A549 (cell line): ENCODE data around the gene UNC5A. TPM values are rescaled to one million over a fixed set of nuclear protein-coding genes. Genes with fewer than 3 reads are reported as not detected.

Experiments
- ATAC-seq, 2 experiments: fragments of 200-7000 bp in 1 of 2; fragments of >200 bp in 1 of 2; cut with Nextera tagmentation in 1 of 2; cut with Tn5 transposase in 1 of 2; 3 replicates each; pipeline versions ENCODE4 v1.8.0 to v1.9.1; 2018 to 2020; ENCODE audit warnings: mild to moderate bottlenecking in 1 of 2, moderate library complexity in 1 of 2
- CTCF ChIA-PET: fragments of 300-600 bp; sonication (Branson Sonifier 250); formaldehyde crosslinking; extraction: SDS; loops from one replicate; lab custom pipeline; 2021; ENCODE audit warnings: antibody characterized with exemption, inconsistent platforms; lab: Yijun Ruan, JAX
- POLR2A ChIA-PET: fragments of 350-600 bp; formaldehyde crosslinking; extraction: SDS; loops from one replicate; lab custom pipeline; 2021; ENCODE audit warnings: antibody characterized with exemption, inconsistent platforms; lab: Yijun Ruan, JAX
- DNase-seq, 2 experiments: peaks; one replicate each; pipeline versions ENCODE4 v3.0.0 to v3.0.0-alpha.2; 2011 to 2016; ENCODE audit warnings: low read depth in 1 of 2, low spot score in 1 of 2
- FAIRE-seq: peaks from 2 replicates; lab custom pipeline; 2011; peaks lifted over from hg19 to GRCh38; lab: Jason Lieb, UNC
- H3K27ac ChIP-seq, 2 experiments: fragments of >200 bp; sonication (Bioruptor Twin); formaldehyde crosslinking; 3 replicates each; pipeline ENCODE4 v1.5.1; 2016 to 2017
- H3K4me1 ChIP-seq: fragments of >200 bp; sonication (Bioruptor Twin); formaldehyde crosslinking; 3 replicates; pipeline ENCODE4 v1.6.1; 2016
- H3K4me2 ChIP-seq: fragments of >200 bp; sonication (Bioruptor Twin); formaldehyde crosslinking; 3 replicates; pipeline ENCODE4 v1.6.1; 2016
- H3K4me3 ChIP-seq: fragments of >200 bp; sonication (Bioruptor Twin); formaldehyde crosslinking; 3 replicates; pipeline ENCODE4 v1.5.1; 2016
- H3K9me3 ChIP-seq: fragments of >200 bp; sonication (Bioruptor Twin); formaldehyde crosslinking; 3 replicates; pipeline ENCODE4 v1.6.1; 2016
- ESRRA ChIP-seq: fragments of 150-350 bp; IDR thresholded peaks from 2 replicates; pipeline ENCODE4 v1.6.1; 2014; ENCODE audit warnings: mild to moderate bottlenecking, low read length, borderline replicate concordance
- FOXS1 ChIP-seq: fragments of 250-450 bp; sonication (Bioruptor Pico); IDR thresholded peaks from 2 replicates; pipeline ENCODE4 v1.5.0; 2020; ENCODE audit warnings: mild to moderate bottlenecking, moderate library complexity
- HDAC2 ChIP-seq: fragments of 200-600 bp; sonication (generic); IDR thresholded peaks from 2 replicates; pipeline ENCODE4 v1.6.1; 2016
- JUNB ChIP-seq: fragments of >200 bp; sonication (Bioruptor Twin); formaldehyde crosslinking; IDR thresholded peaks from 2 replicates; pipeline ENCODE4 v1.6.1; 2016
- KDM5A ChIP-seq: fragments of 200-600 bp; sonication (generic); IDR thresholded peaks from 2 replicates; pipeline ENCODE4 v1.6.1; 2016; ENCODE audit warnings: antibody characterized with exemption, mild to moderate bottlenecking
- MAFK ChIP-seq: fragments of 450-650 bp; IDR thresholded peaks from 2 replicates; pipeline ENCODE4 v1.6.1; 2014; ENCODE audit not compliant: partially characterized antibody
- MYC ChIP-seq: IDR thresholded peaks from 2 replicates; pipeline ENCODE4 v1.6.1; 2012; ENCODE audit warnings: mild to moderate bottlenecking, inconsistent platforms, low read length, improper control_type of control experiment, borderline replicate concordance
- POLR2AphosphoS2 ChIP-seq: conservative IDR thresholded peaks from 2 replicates; pipeline ENCODE4 v1.6.1; 2012; ENCODE audit warnings: low read length, improper control_type of control experiment, inconsistent platforms
- whole genome bisulfite sequencing: methylation state at CpG from one replicate; pipeline ENCODE4 v1.1.6; 2017; ENCODE audit errors: missing lambda C conversion rate; 5-methylcytosine and 5-hydroxymethylcytosine counted together
- polyA plus RNA-seq, 4 experiments: library from polyadenylated mRNA; depleted of rRNA in 3 of 4; stranded (reverse); fragments of >200 nt; fragmentation: RNase III in 1 of 4; extraction: RNeasy Plus Mini Kit Qiagen cat#74134 plus additional on column Dnase treatment in 1 of 4; gene quantifications; 2 replicates in 3 of 4; 3 replicates in 1 of 4; pipeline ENCODE4 v1.2.3, GENCODE V29; 2011 to 2017
- TF ChIP-seq, protein P1 (sequence below): fragments of 250-450 bp; sonication (Bioruptor Pico); IDR thresholded peaks from 2 replicates; pipeline ENCODE4 v1.5.0; 2020; ENCODE audit warnings: low read depth, mild to moderate bottlenecking, moderate library complexity
- TF ChIP-seq, protein P2 (sequence below): fragments of 200-600 bp; sonication (generic); IDR thresholded peaks from 2 replicates; pipeline ENCODE4 v1.6.1; 2016; ENCODE audit warnings: antibody characterized with exemption, mild to moderate bottlenecking, moderate library complexity
- TF ChIP-seq, protein P3 (sequence below): fragments of >200 bp; sonication (Bioruptor Twin); formaldehyde crosslinking; IDR thresholded peaks from 2 replicates; pipeline ENCODE4 v1.6.1; 2016
- TF ChIP-seq, protein P4 (sequence below): fragments of 450-650 bp; IDR thresholded peaks from 2 replicates; pipeline ENCODE4 v1.6.1; 2014; ENCODE audit warnings: antibody characterized with exemption

The UNC5A gene
- polyA plus RNA-seq, 2 of the 4 experiments (the other 2 are of a cell fraction), result 0.03 to 0.14 TPM

DNA sequence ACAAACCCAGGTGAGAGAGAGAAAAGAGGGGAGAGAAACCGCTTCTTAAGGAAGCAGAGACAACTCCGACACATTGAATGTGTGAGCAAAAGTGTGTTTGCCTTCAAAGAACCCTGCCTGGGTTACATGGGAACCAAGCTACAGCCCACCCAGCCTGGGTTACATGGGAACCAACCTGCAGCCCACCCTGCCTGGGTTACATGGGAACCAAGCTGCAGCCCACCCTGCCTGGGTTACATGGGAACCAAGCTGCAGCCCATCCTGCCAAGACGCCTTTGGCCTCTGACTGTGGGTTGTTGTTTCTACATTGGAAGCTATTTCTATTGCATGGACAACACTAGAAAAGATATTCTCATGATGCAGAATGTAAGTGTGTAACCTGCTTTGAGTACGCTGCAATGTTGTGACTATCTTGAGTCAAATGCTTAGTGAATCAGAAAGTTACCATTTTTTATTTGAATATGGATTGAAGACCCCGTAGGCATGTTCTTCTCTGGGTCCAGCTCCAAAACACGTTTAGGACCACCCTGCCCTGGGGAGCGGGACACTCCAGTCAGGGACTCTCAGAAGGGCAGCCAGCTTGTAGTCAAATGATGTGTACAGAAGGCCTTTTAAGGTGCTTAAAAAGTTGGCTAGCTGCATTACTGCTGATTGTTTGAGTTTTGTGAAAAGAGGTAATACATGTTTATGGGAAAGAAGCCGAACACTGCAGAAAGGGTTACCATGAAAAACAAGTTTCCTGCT lies 39.1 kb upstream of the UNC5A start:
- H3K4me2 ChIP-seq, result no peak overlapping the region
- 49% methylated on average over 8 of the region's 8 CpGs for WGBS
- no peak overlapping the region for H3K27ac ChIP-seq
- ChIA-PET POLR2A (no interaction called here), CTCF (interaction anchor here (0.5 to 3.3 kb wide), 9 partner anchors 8 to 187 kb away, joined by 3 to 14 read pairs (median 3); partner anchors contain the start of gene HK3)
- no peak for FAIRE-seq
- H3K4me1 ChIP-seq, result no peaks in the 10 kb centered on the region
- no peak for DNase-seq
- H3K4me3 ChIP-seq, result no peak overlapping the region
- no peak for ATAC-seq
- TF ChIP-seq KDM5A, result no peak
- no peak for TF ChIP-seq FOXS1
- TF ChIP-seq, protein P1, sequence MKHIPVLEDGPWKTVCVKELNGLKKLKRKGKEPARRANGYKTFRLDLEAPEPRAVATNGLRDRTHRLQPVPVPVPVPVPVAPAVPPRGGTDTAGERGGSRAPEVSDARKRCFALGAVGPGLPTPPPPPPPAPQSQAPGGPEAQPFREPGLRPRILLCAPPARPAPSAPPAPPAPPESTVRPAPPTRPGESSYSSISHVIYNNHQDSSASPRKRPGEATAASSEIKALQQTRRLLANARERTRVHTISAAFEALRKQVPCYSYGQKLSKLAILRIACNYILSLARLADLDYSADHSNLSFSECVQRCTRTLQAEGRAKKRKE (CRISPR knock-in tag), result no peak
- TF ChIP-seq MYC, result no peak
- no peak for TF ChIP-seq ESRRA
- TF ChIP-seq, protein P2, sequence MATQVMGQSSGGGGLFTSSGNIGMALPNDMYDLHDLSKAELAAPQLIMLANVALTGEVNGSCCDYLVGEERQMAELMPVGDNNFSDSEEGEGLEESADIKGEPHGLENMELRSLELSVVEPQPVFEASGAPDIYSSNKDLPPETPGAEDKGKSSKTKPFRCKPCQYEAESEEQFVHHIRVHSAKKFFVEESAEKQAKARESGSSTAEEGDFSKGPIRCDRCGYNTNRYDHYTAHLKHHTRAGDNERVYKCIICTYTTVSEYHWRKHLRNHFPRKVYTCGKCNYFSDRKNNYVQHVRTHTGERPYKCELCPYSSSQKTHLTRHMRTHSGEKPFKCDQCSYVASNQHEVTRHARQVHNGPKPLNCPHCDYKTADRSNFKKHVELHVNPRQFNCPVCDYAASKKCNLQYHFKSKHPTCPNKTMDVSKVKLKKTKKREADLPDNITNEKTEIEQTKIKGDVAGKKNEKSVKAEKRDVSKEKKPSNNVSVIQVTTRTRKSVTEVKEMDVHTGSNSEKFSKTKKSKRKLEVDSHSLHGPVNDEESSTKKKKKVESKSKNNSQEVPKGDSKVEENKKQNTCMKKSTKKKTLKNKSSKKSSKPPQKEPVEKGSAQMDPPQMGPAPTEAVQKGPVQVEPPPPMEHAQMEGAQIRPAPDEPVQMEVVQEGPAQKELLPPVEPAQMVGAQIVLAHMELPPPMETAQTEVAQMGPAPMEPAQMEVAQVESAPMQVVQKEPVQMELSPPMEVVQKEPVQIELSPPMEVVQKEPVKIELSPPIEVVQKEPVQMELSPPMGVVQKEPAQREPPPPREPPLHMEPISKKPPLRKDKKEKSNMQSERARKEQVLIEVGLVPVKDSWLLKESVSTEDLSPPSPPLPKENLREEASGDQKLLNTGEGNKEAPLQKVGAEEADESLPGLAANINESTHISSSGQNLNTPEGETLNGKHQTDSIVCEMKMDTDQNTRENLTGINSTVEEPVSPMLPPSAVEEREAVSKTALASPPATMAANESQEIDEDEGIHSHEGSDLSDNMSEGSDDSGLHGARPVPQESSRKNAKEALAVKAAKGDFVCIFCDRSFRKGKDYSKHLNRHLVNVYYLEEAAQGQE, result no peak
- TF ChIP-seq, protein P3, sequence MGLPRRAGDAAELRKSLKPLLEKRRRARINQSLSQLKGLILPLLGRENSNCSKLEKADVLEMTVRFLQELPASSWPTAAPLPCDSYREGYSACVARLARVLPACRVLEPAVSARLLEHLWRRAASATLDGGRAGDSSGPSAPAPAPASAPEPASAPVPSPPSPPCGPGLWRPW, result no peak
- TF ChIP-seq POLR2AphosphoS2, result no peak
- no peak for TF ChIP-seq MAFK
- TF ChIP-seq JUNB, result no peak
- peaks cover 6% of the 10 kb centered on the region for H3K9me3 ChIP-seq

DNA sequence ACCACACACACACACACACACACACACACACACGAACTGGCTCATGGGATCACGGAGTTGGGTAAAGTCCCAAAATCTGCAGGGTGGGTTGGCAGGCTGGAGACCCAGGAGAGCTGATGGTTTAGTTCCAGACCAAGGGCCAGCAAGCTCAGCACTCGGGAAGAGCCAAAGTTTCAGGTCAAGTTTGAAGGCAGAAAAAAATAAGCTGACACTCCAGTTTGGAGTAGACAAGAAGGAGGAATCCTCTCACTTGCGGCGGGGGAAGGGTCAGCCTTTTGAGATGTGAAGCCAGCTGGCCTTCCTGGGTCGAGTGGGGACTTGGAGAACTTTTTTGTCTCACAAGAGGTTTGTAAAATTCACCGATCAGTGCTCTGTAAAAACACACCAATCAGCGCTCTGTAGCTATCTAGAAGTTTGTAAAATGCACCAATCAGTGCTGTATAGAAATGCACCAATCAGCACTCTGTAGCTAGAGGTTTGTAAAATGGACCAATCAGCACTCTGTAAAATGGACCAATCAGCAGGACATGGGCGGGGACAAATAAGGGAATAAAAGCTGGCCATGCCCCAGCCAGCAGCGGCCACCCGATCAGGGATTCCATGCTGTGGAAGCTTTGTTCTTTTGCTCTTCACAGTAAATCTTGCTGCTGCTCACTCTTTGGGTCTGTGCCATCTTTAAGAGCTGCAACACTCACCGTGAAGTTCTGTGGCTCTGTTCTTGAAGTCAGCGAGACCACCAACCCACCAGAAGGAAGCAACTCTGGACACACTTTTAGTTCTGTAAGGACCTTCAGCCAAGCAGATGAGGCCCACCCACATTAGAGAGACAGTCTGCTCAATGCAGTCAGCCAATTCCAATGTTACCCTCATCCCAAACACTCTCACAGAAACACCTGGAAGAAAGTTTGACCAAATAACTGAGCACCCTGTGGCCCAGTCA lies 37.8 kb upstream of the UNC5A start:
- no peak for FAIRE-seq
- TF ChIP-seq, protein P1 (CRISPR knock-in tag), result no peak
- peak; percentile 50 for TF ChIP-seq MAFK
- TF ChIP-seq, protein P4, sequence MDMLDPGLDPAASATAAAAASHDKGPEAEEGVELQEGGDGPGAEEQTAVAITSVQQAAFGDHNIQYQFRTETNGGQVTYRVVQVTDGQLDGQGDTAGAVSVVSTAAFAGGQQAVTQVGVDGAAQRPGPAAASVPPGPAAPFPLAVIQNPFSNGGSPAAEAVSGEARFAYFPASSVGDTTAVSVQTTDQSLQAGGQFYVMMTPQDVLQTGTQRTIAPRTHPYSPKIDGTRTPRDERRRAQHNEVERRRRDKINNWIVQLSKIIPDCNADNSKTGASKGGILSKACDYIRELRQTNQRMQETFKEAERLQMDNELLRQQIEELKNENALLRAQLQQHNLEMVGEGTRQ, result no peak
- no peak for TF ChIP-seq HDAC2
- TF ChIP-seq, all 56 proteins: peak for 1
- WGBS, result 48% methylated on average over 13 of the region's 13 CpGs
- H3K4me2 ChIP-seq, result no peak overlapping the region
- no peak for DNase-seq
- no peak overlapping the region for H3K27ac ChIP-seq
- no peak for ATAC-seq
- H3K4me3 ChIP-seq, result no peak overlapping the region
- POLR2A ChIA-PET, result no interaction called here
- no peaks in the 10 kb centered on the region for H3K4me1 ChIP-seq
- no peaks in the 10 kb centered on the region for H3K9me3 ChIP-seq
- CTCF ChIA-PET, result interaction anchor here (0.7 to 3.3 kb wide), 8 partner anchors 10 to 1311 kb away, joined by 3 to 14 read pairs (median 3); no protein-coding TSS in a partner anchor
